Stimulated activated CD8-positive, alpha-beta memory T cell treated with anti-CD3 and anti-CD28 coated beads, Interleukin-4, amount 100 ng/mL, for 4 hours (primary cell): ENCODE data around the gene SLC25A38.
"Not testable (repeated sequence)": the region's sequence is repeated elsewhere in the genome, so short reads cannot be mapped to it uniquely, and the experiment has no call there.

ENCODE experiments used
- DNase-seq, 2 donors: peaks; one replicate each; pipeline ENCODE4 v3.0.0-alpha.2; 2020; ENCODE audit warnings: low read depth in 2 of 2, low spot score in 1 of 2

SLC25A38 gene

DNA sequence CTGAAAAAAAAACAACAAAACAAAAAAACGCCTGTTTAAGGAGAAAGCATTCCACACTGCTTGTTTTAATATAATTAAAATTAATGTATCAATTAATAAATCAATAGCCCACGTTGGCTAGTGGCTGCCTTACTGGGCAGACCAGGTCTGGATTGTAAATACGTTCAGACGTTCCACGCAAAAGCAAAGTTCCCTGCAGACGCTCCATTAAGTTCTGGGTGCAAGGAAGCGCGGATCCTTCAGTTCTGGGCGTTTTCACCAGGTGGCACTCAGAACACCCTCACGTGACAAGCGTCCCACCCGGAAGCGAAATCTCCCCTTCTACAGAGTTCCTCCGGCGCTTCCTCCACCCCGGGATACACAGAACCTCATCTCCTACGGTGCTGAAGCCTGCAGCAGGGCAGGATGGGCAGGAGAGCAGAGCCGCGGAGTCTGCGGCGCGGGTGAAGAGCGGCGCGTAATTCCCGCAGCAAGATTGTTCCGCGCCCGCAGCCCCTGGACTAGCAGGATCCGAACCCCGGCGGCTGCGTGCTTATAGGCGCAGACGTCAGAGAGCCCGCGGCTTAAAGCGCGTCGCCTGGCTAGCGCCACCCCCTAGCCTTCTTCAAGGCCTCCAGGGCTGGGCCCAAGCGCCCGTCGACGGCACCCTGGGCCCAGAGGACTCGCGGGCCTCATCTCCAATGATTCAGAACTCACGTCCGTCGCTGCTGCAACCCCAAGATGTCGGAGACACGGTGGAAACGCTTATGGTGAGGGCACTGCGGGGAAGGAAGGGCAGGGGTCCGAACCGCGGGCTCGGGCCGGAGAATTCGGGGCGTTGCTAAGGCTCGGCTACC lies at the start of gene SLC25A38:
TSS of gene SLC25A38 (plus strand) at position 326 of the 836 bp plus-strand sequence. CDS start at position 681, 355 bp downstream.
- DNase-seq, result peak; percentile 41 to 62

DNA sequence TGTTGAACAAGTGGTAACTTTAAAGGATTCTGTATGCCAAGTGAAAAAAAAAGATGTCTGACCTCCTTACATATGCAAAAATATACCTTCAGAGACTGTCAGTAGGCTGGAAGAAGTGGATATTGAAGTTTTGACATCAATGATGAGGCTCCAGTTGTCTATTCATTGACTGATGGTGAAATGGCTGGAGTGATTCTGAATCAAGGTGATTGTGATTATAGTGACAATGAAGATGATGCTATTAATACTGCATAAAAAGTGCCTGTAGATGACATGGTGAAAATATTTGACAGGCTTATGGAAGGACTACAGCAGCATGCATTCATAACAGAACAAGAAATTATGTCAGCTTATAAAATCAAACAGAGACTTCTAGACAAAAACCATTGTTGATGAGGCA lies 49.6 kb upstream of the SLC25A38 start:
- no peak for DNase-seq

GRCh38 chr3:39334205-39334604 lies 49.0 kb upstream of the SLC25A38 start:
- no peak for DNase-seq

GRCh38 chr3:39338201-39338600 lies 45.0 kb upstream of the SLC25A38 start:
- no peak for DNase-seq

DNA sequence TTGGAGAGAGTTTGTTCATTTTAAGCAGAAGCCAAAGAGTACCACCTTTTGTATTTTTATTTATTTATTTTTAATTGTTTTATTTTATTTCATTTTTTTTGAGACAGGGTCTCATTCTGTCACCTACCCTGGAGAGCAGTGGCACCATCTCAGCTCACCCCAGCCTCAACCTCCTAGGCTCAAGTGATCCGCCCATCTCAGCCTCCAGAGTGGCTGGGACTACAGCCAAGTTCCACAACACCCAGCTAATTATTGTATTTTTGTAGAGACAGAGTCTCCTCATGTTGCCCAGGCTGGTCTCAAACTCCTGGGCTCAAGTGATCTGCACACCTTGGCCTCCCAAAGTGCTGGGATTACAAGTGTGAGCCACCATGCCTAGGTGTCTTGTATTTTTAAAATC lies 44.1 kb upstream of the SLC25A38 start:
- DNase-seq, result no peak

DNA sequence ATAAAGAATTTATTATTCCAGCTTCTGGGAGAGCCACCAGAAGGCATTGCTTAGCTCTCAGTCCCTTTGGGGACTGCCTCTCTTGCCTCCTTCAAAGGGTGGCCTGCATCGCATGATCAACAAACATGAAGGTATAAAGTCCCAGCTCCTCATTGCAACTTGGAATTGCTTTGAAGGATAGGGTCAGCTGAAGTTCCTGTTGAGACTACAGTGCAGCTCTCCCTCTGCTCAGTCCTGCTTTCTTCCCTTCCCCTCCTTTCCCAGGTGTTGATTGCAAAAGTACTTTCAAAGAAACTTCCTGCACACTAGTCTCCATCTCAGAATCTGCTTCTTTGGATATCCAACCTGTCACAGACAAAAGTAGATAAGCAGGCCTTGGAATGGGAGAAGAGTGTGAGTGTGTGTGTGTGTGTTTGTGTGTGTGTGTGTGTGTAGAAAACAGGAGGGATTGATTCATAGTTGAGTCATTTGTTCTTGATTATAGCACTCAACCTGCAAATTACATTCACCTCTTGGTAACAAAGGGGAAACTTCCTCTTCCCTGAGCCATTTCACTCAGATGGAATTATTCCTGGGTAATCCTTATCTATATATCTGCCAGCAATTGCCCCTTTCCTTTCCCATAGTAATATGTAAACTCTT lies 40.0 kb upstream of the SLC25A38 start:
- no peak for DNase-seq

GRCh38 chr3:39343760-39344159 lies 39.4 kb upstream of the SLC25A38 start:
- no peak for DNase-seq

- no peak for DNase-seq
Measured at GRCh38 chr3:39344746-39345344, 38.3 kb upstream of the SLC25A38 start.

DNA sequence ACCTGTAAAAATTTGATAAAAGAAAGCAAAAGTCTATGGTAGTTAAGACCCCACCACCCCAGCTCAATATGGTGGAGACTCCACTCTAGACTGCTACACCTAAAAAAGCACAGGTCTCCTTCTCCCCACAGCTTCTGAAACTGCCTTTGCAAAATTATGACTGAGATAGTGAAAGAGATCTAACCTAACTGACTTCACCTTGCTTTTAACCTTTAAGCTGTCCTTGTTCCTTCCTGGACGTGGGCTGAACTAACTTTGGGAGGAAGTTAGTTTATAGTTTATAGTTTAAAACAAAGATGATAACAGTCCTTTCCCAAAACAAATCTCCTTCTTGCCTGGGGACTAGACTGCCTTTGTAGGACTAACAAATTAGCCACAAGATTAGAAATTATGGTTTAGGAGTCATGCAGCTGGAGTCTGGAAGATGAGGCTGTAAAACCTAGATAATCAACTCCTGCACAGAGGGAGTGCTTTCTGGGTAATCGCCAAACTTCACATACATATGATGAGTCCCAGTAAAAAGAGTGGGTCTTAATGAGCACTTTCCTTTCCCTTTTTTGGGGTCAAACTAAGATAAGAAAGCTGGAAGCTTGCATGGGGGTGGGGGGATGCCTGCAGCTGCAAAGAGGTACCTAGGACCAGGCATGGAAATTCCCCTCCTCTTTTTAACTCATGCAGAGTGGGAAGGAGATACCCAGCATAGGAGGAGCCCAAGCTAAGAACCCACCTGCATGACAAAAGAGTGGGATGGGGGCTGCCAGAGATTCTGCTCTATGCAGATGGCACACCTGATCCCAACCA lies 36.2 kb upstream of the SLC25A38 start:
- no peak for DNase-seq

GRCh38 chr3:39347586-39347876 lies 35.6 kb upstream of the SLC25A38 start:
- no peak for DNase-seq

DNA sequence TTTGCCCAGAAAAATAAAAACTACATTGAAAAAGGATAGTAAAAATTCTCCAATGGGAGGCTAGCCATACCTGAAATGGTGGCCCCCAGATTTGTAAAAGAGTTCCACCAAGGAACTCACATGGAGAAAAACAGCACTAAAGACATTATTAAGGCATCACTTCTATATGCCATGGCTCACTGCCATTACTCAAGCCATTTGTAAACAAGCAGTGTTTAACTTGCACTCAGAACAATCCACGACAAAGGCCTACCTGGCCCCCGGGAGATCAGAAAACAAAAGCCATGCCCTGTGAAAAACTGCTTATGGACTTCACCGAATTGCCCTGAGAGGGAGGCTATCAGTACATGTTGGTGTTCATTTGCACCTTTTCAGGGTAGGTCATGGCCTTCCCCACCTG lies 34.1 kb upstream of the SLC25A38 start:
- DNase-seq, result no peak

DNA sequence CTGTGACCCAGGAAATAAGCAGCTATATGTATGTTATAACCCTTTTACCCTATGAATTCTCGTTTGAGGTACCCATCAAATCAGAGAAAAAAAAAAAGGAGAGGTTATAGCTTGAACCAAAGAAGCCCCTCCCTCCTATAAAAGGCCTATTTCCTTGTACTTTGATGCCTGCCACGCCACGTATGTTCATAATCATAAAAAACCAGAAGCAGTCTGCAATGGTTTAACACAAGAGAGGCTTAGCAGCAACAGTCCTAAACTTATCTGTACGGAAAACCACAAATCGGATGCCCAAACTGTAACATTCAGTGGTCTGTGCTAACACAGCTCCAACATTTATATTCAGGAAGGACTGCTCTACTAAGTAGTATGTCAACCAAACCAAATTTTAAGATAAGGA lies 32.5 kb upstream of the SLC25A38 start:
- DNase-seq, result no peak

- DNase-seq, result not testable (repeated sequence)
Measured at GRCh38 chr3:39351134-39351533, 32.0 kb upstream of the SLC25A38 start.

DNA sequence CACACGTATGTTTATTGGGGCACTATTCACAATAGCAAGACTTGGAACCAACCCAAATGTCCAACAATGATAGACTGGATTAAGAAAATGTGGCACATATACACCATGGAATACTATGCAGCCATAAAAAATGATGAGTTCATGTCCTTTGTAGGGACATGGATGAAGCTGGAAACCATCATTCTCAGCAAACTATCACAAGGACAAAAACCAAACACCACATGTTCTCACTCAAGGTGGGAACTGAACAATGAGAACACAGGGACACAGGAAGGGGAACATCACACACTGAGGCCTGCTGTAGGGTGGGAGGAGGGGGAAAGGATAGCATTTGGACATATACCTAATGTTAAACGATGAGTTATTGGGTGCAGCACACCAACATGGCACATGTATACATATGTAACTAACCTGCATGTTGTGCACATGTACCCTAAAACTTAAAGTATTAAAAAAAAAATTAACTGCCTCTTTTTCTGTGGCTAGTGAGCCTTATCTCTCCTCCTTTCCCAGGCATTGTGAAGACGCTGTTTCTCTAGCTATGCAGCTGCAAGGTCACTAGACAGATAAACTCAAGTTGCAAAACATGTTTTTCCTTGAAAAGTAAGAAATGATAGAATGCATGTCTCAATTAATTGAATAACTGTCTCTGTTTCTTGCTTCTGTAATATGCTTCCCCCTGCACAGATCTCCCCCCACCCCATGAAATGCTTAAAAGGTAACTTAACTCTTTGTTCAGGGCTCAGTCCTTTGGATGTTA lies 29.8 kb upstream of the SLC25A38 start:
- not testable (repeated sequence) for DNase-seq

GRCh38 chr3:39358333-39358732 lies 24.8 kb upstream of the SLC25A38 start:
- no peak for DNase-seq

DNA sequence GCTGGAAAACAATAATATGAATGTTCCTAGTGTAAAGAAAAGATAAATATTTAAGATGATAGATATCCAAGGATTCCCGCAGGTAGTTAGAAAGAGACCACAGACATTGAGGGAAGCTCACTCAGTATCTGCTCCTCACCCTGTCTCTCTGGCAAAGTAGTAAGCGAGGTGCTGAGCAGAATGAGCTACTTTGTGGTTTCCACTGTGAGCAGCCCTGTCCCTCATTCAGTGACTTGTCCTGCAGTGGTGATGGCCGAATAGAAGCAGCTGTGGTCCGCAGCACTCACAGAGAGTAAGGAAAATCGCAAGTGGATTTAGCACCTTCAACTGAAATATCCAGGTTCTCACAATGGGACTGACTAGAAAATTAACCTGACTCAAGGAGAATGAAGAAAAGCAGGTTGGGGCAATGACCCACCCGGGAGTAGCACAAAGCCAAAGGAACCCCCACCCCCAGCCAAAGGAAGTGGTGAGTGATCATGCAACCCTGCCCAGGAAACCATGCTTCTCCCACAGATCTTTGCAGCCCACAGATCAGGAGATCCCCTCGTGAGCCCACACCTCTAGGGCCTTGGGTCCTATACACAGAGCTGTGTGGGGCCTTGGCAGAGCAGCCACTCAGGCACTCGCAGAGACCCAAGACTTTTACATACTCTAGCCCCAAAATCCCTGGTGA lies 21.8 kb upstream of the SLC25A38 start:
- peak; percentile 24 to 31 for DNase-seq

- DNase-seq, result no peak
Measured at GRCh38 chr3:39362192-39362591, 21.0 kb upstream of the SLC25A38 start.

- no peak for DNase-seq
Measured at GRCh38 chr3:39362812-39363211, 20.4 kb upstream of the SLC25A38 start.

GRCh38 chr3:39370450-39370849 lies 12.7 kb upstream of the SLC25A38 start:
- DNase-seq, result not testable (repeated sequence)

- no peak for DNase-seq
Measured at GRCh38 chr3:39372833-39373232, 10.3 kb upstream of the SLC25A38 start.
